Measurements from ENCODE around the gene TMED1. TPM values are rescaled to one million over a fixed set of nuclear protein-coding genes. Genes with fewer than 3 reads are reported as not detected.
A peak's percentile ranks its signal among the peaks of the same experiment; 100 is the strongest.

TMED1 gene
- total RNA-seq, 4 donors from 2014 or later, result 41.2 to 71.3 (median 48.7) TPM

GRCh38 chr19:10835089-10835753 is 791 bp downstream of the TMED1 start:
- H3K27me3 ChIP-seq, result no peaks in the 10 kb centered on the region
- peaks cover 16 to 27% of the 10 kb centered on the region in 2 donors for H3K36me3 ChIP-seq
- TF ChIP-seq POLR2A (IDR thresholded peaks at IDR 0.05) (no peak), CTCF (IDR thresholded peaks at IDR 0.05) (no peak)
- H3K4me1 ChIP-seq, result peaks cover 6 to 7% of the 10 kb centered on the region in 2 donors
- intact Hi-C loops (cut with DNase I), result no loop called here
- peak in 1 of 2 donors; percentile 25 for DNase-seq
- no peaks in the 10 kb centered on the region for H3K9me3 ChIP-seq
- H3K4me3 ChIP-seq (replicated peaks in 1 of 3), result peak overlapping the region in 1 of 3 donors; percentile 76
- peak overlapping the region; percentile 5 to 99 (median 97) for H3K27ac ChIP-seq
- WGBS, 2 donors, result 39 to 42% methylated on average over 22 to 26 of the region's 32 CpGs

- Histone ChIP-seq H3K27me3 (no peaks in the 10 kb centered on the region), H3K9me3 (no peaks in the 10 kb centered on the region), H3K4me1 (peaks cover 6 to 7% of the 10 kb centered on the region in 2 donors), H3K27ac (no peak overlapping the region), H3K4me3 (replicated peaks in 1 of 3) (no peak overlapping the region), H3K36me3 (peaks cover 25 to 41% of the 10 kb centered on the region in 2 donors)
- WGBS, 2 donors, result 65 to 85% methylated on average over 2 to 13 of the region's 20 CpGs
- DNase-seq, result no peak
- no peak for TF ChIP-seq POLR2A (IDR thresholded peaks at IDR 0.05)
- no peak for TF ChIP-seq CTCF (IDR thresholded peaks at IDR 0.05)
- intact Hi-C loops (cut with DNase I), result no loop called here
These were observed 3.1 kb downstream of the TMED1 start for GRCh38 chr19:10832939-10833296.

GRCh38 chr19:10831987-10832938 is 3.7 kb downstream of the TMED1 start:
- Histone ChIP-seq H3K27ac (no peak overlapping the region), H3K27me3 (no peaks in the 10 kb centered on the region), H3K4me1 (peaks cover 6 to 7% of the 10 kb centered on the region in 2 donors), H3K9me3 (no peaks in the 10 kb centered on the region), H3K36me3 (peaks cover 31 to 41% of the 10 kb centered on the region in 2 donors), H3K4me3 (replicated peaks in 1 of 3) (no peak overlapping the region)
- intact Hi-C loops (cut with DNase I), result no loop called here
- 82 to 85% methylated on average over 24 of the region's 28 CpGs for WGBS, 2 donors
- TF ChIP-seq CTCF (IDR thresholded peaks at IDR 0.05) (no peak), POLR2A (IDR thresholded peaks at IDR 0.05) (no peak)
- no peak for DNase-seq

GRCh38 chr19:10830931-10831779 is 4.9 kb downstream of the TMED1 start:
- WGBS, 2 donors, result 86 to 94% methylated on average over 18 to 19 of the region's 33 CpGs
- H3K4me3 ChIP-seq (replicated peaks in 1 of 3), result no peak overlapping the region
- no peak for DNase-seq
- TF ChIP-seq POLR2A (IDR thresholded peaks at IDR 0.05) (no peak), CTCF (IDR thresholded peaks at IDR 0.05) (no peak)
- H3K9me3 ChIP-seq, result no peaks in the 10 kb centered on the region
- no peak overlapping the region for H3K27ac ChIP-seq
- intact Hi-C loops (cut with DNase I), result no loop called here
- H3K27me3 ChIP-seq, result no peaks in the 10 kb centered on the region
- H3K36me3 ChIP-seq, result peaks cover 41 to 49% of the 10 kb centered on the region in 2 donors
- no peaks in the 10 kb centered on the region for H3K4me1 ChIP-seq

All from thyroid gland (tissue), 4 donors.